ENCODE measurements around the gene CAMK2D.

DNA sequence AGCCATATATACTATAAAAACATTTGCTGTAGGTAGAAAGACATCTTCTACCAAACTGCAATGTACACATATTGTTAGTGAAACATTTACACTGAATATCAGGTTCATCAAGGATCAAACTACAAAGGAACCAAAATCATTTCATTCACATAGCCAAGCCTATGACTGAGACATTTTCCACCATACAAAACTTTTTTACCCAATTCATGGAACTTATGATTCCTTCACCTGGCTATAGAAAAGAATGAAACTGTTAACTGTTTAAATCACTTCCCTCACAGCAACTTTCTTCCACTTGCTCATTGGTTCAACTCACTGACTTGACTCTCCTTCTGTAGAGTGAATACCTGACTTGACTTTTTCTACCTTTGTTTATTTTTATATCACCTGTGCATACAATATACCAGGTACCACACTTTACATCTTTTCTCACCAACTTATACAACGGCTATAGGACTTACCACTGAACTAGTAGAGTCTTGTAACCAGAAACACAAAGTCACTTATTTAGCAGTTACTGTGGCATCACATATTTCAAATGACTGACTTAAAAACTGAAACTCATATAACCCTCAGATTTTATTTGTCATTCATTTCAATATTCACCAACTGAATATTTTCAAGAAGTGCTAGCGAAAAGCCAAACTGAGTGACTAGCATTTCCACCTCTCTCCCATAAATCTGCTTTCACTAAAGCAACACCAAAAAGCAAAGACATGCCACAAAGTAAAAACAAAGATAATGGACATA lies 30.9 kb downstream of the CAMK2D start:
- TF ChIP-seq, protein P1, sequence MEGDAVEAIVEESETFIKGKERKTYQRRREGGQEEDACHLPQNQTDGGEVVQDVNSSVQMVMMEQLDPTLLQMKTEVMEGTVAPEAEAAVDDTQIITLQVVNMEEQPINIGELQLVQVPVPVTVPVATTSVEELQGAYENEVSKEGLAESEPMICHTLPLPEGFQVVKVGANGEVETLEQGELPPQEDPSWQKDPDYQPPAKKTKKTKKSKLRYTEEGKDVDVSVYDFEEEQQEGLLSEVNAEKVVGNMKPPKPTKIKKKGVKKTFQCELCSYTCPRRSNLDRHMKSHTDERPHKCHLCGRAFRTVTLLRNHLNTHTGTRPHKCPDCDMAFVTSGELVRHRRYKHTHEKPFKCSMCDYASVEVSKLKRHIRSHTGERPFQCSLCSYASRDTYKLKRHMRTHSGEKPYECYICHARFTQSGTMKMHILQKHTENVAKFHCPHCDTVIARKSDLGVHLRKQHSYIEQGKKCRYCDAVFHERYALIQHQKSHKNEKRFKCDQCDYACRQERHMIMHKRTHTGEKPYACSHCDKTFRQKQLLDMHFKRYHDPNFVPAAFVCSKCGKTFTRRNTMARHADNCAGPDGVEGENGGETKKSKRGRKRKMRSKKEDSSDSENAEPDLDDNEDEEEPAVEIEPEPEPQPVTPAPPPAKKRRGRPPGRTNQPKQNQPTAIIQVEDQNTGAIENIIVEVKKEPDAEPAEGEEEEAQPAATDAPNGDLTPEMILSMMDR (IDR thresholded peaks at IDR 0.05 in 8 of 11, conservative IDR thresholded peaks at IDR 0.05 in 3 of 11): no peak
- TF ChIP-seq POLR2A (IDR thresholded peaks at IDR 0.05) (no peak), POLR2AphosphoS5 (IDR thresholded peaks at IDR 0.05) (no peak)
